Measurements from ENCODE around the gene FOXE3. TPM values are rescaled to one million over a fixed set of nuclear protein-coding genes. Genes with fewer than 3 reads are reported as not detected.
"Not testable (repeated sequence)": the region's sequence is repeated elsewhere in the genome, so short reads cannot be mapped to it uniquely, and the experiment has no call there.

FOXE3 gene
- total RNA-seq, 2 experiments from 2014 or later, result not detected

- ChIA-PET CTCF (interaction anchor here (0.5 to 1.4 kb wide), 4 partner anchors 11 to 287 kb away, joined by 3 to 5 read pairs (median 3); no protein-coding TSS in a partner anchor), POLR2A (no interaction called here)
- Mint-ChIP-seq H3K9me3 (ENCODE audit: low read depth) (no peaks in the 10 kb centered on the region), H3K36me3 (ENCODE audit: low read depth) (no peaks in the 10 kb centered on the region), H3K4me1 (no peaks in the 10 kb centered on the region), H3K27ac (no peak overlapping the region), H3K4me3 (no peak overlapping the region), H3K27me3 (peaks cover 54% of the 10 kb centered on the region)
- ATAC-seq (no peak), DNase-seq (no peak)
- intact Hi-C loops (cut with DNase I, micrococcal nuclease), result no loop called here
Measured at GRCh38 chr1:47452426-47452825, 36.3 kb downstream of the FOXE3 start.

- intact Hi-C loops (cut with DNase I, micrococcal nuclease); H3K27ac Mint-ChIP-seq; H3K4me1 Mint-ChIP-seq; ATAC-seq; H3K36me3 Mint-ChIP-seq (ENCODE audit: low read depth); DNase-seq; POLR2A ChIA-PET; H3K9me3 Mint-ChIP-seq (ENCODE audit: low read depth); H3K4me3 Mint-ChIP-seq: not testable (repeated sequence)
- CTCF ChIA-PET, result interaction anchor here (1.4 kb wide), 1 partner anchor 18 kb away, joined by 5 read pairs; no protein-coding TSS in a partner anchor
- peaks cover 54% of the 10 kb centered on the region for H3K27me3 Mint-ChIP-seq
Measured at GRCh38 chr1:47453910-47454309, 37.8 kb downstream of the FOXE3 start.

GRCh38 chr1:47456250-47456649 is 40.2 kb downstream of the FOXE3 start:
- POLR2A ChIA-PET, result no interaction called here
- Mint-ChIP-seq H3K4me1 (no peaks in the 10 kb centered on the region), H3K9me3 (ENCODE audit: low read depth) (no peaks in the 10 kb centered on the region), H3K27ac (no peak overlapping the region), H3K4me3 (no peak overlapping the region), H3K36me3 (ENCODE audit: low read depth) (no peaks in the 10 kb centered on the region), H3K27me3 (peaks cover 46% of the 10 kb centered on the region)
- ATAC-seq (no peak), DNase-seq (no peak)
- intact Hi-C loops (cut with DNase I, micrococcal nuclease), result no loop called here
- CTCF ChIA-PET, result interaction anchor here (0.5 to 2.6 kb wide), 3 partner anchors 18 to 255 kb away, joined by 3 to 9 read pairs (median 4); partner anchors contain the start of gene FOXD2

GRCh38 chr1:47457547-47457946 is 41.5 kb downstream of the FOXE3 start:
- DNase-seq; intact Hi-C loops (cut with DNase I, micrococcal nuclease): not testable (repeated sequence)

GRCh38 chr1:47459253-47459788 is 43.2 kb downstream of the FOXE3 start:
- ATAC-seq (no peak), DNase-seq (no peak)
- Mint-ChIP-seq H3K4me1 (no peaks in the 10 kb centered on the region), H3K27me3 (peaks cover 56% of the 10 kb centered on the region), H3K27ac (no peak overlapping the region), H3K4me3 (no peak overlapping the region), H3K36me3 (ENCODE audit: low read depth) (no peaks in the 10 kb centered on the region), H3K9me3 (ENCODE audit: low read depth) (no peaks in the 10 kb centered on the region)
- ChIA-PET CTCF (interaction anchor here (1.8 kb wide), 1 partner anchor 10 kb away, joined by 4 read pairs; no protein-coding TSS in a partner anchor), POLR2A (no interaction called here)
- intact Hi-C loops (cut with DNase I, micrococcal nuclease), result no loop called here

More at GRCh38 chr1:47457547-47457946, 41.5 kb downstream of the FOXE3 start:
- H3K27ac Mint-ChIP-seq; H3K4me3 Mint-ChIP-seq; ATAC-seq; H3K9me3 Mint-ChIP-seq (ENCODE audit: low read depth); CTCF ChIA-PET; POLR2A ChIA-PET; H3K36me3 Mint-ChIP-seq (ENCODE audit: low read depth); H3K4me1 Mint-ChIP-seq: not testable (repeated sequence)
- H3K27me3 Mint-ChIP-seq, result peaks cover 50% of the 10 kb centered on the region

GRCh38 chr1:47460040-47460439 is 44.0 kb downstream of the FOXE3 start:
- H3K27me3 Mint-ChIP-seq, result peaks cover 55% of the 10 kb centered on the region
- ChIA-PET CTCF (interaction anchor here (0.5 to 1.8 kb wide), 3 partner anchors 11 to 557 kb away, joined by 3 to 4 read pairs (median 3); no protein-coding TSS in a partner anchor), POLR2A (no interaction called here)
- no peaks in the 10 kb centered on the region for H3K36me3 Mint-ChIP-seq (ENCODE audit: low read depth)
- no peak overlapping the region for H3K4me3 Mint-ChIP-seq
- H3K4me1 Mint-ChIP-seq, result no peaks in the 10 kb centered on the region
- no peak for ATAC-seq
- H3K27ac Mint-ChIP-seq, result no peak overlapping the region
- no peak for DNase-seq
- no peaks in the 10 kb centered on the region for H3K9me3 Mint-ChIP-seq (ENCODE audit: low read depth)
- intact Hi-C loops (cut with DNase I, micrococcal nuclease), result no loop called here

GRCh38 chr1:47460456-47460855 is 44.4 kb downstream of the FOXE3 start:
- H3K36me3 Mint-ChIP-seq (ENCODE audit: low read depth), result no peaks in the 10 kb centered on the region
- intact Hi-C loops (cut with DNase I, micrococcal nuclease), result no loop called here

GRCh38 chr1:47465605-47466004 is 49.5 kb downstream of the FOXE3 start:
- intact Hi-C loops (cut with DNase I, micrococcal nuclease), result no loop called here
- Mint-ChIP-seq H3K27me3 (peaks cover 39% of the 10 kb centered on the region), H3K27ac (no peak overlapping the region), H3K4me3 (no peak overlapping the region), H3K36me3 (ENCODE audit: low read depth) (no peaks in the 10 kb centered on the region), H3K4me1 (no peaks in the 10 kb centered on the region), H3K9me3 (ENCODE audit: low read depth) (no peaks in the 10 kb centered on the region)
- ATAC-seq (no peak), DNase-seq (no peak)
- ChIA-PET POLR2A (no interaction called here), CTCF (interaction anchor here (0.7 kb wide), 1 partner anchor 629 kb away, joined by 3 read pairs; no protein-coding TSS in a partner anchor)

More at GRCh38 chr1:47460456-47460855, 44.4 kb downstream of the FOXE3 start:
- Mint-ChIP-seq H3K4me3 (no peak overlapping the region), H3K9me3 (ENCODE audit: low read depth) (no peaks in the 10 kb centered on the region), H3K27me3 (peaks cover 52% of the 10 kb centered on the region), H3K4me1 (no peaks in the 10 kb centered on the region), H3K27ac (no peak overlapping the region)
- no peak for ATAC-seq
- POLR2A ChIA-PET, result no interaction called here
- CTCF ChIA-PET, result interaction anchor here (0.5 to 1.8 kb wide), 3 partner anchors 11 to 557 kb away, joined by 3 to 4 read pairs (median 3); no protein-coding TSS in a partner anchor
- no peak for DNase-seq

Other genes starting within 250 kb of the FOXE3 start
- gene PDZK1IP1, start 226.2 kb upstream of the FOXE3 start, total RNA-seq, result not detected
- gene TAL1, start 184.1 kb upstream of the FOXE3 start, total RNA-seq, result under 1 TPM in 1 of 2 experiments, not detected in 1; 0.19 TPM
- 10 to 100 TPM; 33.9 to 36.0 TPM for gene STIL, start 102.1 kb upstream of the FOXE3 start, total RNA-seq
- 100 to 1,000 TPM in 1 of 2 experiments, 10 to 100 TPM in 1; 97.7 to 134 TPM for gene CMPK1, start 82.5 kb upstream of the FOXE3 start, total RNA-seq
- under 1 TPM; 0.05 to 0.07 TPM for gene FOXD2, start 21.8 kb downstream of the FOXE3 start, total RNA-seq